GM12864 (cell line): ENCODE data around the gene PRSS57.
"Not testable (repeated sequence)": the region's sequence is repeated elsewhere in the genome, so short reads cannot be mapped to it uniquely, and the experiment has no call there.

Source experiments
- DNase-seq: peaks from one replicate; pipeline ENCODE4 v3.0.0-alpha.2; 2011; ENCODE audit warnings: low read depth
- H3K4me3 ChIP-seq: 2 replicates; pipeline ENCODE4 v1.5.1; 2011; ENCODE audit warnings: mild to moderate bottlenecking, low read depth, low read length, control low read depth
- TF ChIP-seq, protein P1 (sequence below): IDR thresholded peaks from 2 replicates; pipeline ENCODE4 v1.5.1; 2011; ENCODE audit warnings: low read depth, mild to moderate bottlenecking, moderate library complexity, low read length, control low read depth, inconsistent platforms; ENCODE audit errors: missing control alignments

The PRSS57 gene

DNA sequence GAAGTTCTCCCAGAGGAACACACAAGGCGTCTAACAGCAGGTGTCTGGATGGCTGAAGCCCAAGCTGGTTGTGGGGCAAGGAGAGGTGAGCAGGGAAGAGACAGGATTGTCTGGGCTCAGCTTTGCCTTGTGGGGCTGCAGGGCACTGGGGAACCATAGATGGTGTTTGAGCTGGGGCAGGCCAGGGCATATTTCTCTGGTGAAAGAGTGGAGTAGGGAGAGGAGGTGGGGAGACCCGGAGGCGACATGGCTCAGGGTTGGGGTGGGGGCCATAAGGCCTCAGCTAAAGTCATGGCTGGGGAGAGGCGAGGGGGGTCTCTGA, 8.0 kb upstream of the PRSS57 start:
- TF ChIP-seq, protein P1, sequence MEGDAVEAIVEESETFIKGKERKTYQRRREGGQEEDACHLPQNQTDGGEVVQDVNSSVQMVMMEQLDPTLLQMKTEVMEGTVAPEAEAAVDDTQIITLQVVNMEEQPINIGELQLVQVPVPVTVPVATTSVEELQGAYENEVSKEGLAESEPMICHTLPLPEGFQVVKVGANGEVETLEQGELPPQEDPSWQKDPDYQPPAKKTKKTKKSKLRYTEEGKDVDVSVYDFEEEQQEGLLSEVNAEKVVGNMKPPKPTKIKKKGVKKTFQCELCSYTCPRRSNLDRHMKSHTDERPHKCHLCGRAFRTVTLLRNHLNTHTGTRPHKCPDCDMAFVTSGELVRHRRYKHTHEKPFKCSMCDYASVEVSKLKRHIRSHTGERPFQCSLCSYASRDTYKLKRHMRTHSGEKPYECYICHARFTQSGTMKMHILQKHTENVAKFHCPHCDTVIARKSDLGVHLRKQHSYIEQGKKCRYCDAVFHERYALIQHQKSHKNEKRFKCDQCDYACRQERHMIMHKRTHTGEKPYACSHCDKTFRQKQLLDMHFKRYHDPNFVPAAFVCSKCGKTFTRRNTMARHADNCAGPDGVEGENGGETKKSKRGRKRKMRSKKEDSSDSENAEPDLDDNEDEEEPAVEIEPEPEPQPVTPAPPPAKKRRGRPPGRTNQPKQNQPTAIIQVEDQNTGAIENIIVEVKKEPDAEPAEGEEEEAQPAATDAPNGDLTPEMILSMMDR, result no peak
- no peak overlapping the region for H3K4me3 ChIP-seq
- DNase-seq, result no peak

DNA sequence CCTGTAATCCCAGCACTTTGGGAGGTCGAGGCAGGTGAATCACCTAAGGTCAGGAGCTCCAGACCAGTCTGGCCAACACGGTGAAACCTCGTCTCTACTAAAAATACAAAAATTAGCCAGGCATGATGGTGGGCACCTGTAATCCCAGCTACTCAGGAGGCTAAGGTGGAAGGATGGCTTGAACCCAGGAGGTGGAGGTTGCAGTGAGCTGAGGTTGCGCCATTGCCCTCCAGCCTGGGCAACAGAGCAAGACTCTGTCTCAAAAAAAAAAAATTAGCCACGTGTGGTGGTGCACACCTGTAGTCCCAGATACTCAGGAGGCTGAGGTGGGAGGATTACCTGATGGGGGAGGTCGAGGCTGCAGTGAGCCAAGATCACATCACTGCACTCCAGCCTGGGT, 7.6 kb upstream of the PRSS57 start:
- not testable (repeated sequence) for H3K4me3 ChIP-seq, DNase-seq

DNA sequence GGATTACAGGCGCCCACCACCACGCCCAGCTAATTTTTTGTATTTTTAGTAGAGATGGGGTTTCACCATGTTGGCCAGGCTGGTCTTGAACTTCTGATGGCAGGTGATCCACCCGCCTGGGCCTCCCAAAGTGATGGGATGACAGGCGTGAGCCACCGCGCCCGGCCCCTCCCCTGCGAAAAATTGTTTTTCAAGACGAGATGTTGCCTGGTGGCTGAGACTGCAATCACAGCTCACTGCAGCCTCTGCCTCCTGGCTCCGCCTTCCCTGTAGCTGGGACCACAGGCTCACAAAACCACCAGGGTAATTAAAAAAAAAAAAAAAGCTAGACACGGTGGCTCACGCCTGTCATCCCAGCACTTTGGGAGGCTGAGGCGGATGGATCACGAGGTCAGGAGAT, 4.6 kb upstream of the PRSS57 start:
- not testable (repeated sequence) for H3K4me3 ChIP-seq, DNase-seq

DNA sequence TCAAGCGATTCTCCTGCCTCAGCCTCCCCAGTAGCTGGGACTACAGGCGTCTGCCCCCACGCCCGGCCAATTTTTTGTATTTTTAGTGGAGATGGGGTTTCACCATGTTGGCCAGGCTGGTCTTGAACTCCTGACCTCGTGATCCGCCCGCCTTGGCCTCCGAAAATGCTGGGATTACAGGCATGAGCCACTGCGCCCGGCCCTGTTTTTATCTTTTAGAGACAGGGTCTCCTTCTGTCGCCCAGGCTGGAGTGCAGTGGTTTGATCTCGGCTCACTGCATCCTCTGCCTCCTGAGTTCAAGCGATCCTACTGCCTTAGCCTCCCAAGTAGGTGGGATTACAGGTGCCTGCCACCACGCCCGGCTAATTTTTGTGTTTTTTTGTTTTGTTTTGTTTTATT, 3.3 kb upstream of the PRSS57 start:
- not testable (repeated sequence) for DNase-seq, H3K4me3 ChIP-seq

DNA sequence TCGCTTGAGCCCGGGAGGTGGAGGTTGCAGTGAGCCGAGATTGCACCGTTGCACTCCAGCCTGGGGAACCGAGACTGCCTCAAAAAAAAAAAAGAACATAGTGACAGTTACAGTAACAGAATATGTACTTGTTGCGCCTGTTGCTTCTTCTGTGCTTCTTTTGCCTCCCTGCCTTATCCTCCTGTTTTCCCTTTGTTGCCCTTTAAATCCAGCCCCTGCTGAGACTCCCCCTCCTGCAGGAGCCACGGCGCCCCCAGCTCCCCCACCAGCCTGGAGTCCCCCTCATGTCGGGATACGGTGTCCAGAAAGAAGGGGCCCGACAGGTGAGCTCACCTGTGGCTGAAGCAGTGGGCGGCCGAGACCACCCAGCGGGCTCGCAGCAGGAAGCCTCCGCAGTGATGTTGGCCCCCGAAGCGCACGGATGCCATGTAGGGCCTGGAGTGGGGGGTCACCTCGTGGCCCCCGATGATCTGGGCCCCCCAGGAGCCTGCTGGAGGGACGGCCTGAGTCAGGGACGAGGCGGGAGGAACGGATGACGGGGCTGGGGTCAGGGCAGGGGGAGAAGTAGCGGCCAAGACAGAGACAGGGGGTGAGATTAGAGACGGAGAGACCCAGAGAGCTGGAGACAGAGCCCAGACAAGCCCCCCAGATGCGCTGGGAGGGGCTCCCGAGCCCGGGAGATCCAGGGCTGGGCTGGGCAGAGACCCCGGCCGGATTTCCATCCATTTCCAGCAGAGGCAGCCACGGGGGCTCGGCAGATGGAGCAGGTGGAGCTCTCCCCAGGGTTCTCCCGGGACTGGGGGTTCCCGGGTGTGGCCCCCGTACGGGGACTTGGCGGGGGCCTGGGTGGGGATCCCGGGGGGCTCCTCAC, 536 bp downstream of the PRSS57 start:
- H3K4me3 ChIP-seq, result no peak overlapping the region
- TF ChIP-seq, protein P1, result no peak
- DNase-seq, result no peak

DNA sequence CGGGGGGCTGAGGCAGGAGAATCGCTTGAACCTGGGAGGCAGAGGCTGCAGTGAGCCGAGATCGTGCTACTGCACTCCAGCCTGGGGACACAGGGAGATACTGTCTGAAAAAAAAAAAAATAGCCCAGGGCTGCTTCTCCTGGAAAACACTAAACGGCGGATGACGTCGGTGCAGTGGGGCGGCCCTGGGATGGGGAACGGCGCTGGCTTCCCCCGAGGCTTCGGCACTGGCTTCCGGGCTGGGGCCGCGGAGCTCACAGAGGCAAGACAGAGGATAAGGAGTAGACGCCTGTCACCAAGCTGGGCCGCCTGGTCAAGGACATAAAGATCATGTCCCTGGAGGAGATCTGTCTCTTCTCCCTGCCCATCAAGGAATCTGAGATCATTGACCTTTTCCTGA, 5.0 kb downstream of the PRSS57 start:
- TF ChIP-seq, protein P1, result no peak
- DNase-seq, result no peak

DNA sequence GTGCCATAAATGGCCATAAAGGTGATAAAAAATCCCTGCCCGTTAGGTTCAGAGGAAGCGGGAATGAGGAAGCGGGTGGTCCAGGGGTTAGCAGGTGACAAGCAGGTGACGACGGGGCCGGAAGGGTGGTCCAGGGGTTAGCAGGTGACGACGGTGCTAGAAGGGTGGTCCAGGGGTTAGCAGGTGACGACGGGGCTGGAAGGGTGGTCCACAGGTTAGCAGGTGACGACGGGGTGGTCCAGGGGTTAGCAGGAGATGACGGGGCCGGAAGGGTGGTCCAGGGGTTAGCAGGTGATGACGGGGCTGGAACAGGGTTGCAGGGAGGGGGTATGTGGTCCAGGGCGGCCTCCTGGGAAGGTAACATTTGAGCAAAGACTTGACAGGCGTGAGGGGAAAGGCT, 6.3 kb downstream of the PRSS57 start:
- TF ChIP-seq, protein P1, result no peak
- no peak for DNase-seq
- no peak overlapping the region for H3K4me3 ChIP-seq

More for the DNA sequence above, 5.0 kb downstream of the PRSS57 start:
- no peak overlapping the region for H3K4me3 ChIP-seq

DNA sequence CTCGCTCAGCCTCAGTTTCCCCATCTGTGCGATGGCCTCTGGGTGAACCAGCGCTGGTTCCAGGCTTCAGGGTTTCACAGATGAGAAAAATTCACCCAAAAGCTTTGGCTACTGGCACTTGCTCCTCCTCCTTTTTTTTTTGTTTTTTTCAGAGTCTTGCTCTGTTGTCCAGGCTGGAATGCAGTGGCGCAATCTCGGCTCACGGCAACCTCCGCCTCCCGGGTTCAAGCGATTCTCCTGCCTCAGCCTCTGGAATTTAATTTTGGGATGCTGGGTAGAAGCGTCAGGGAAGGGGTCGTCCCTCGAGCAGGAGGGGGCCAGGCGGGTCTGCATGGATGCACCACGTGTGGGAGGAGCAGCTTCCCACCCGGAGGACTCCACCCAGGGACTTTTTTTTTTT, 7.0 kb downstream of the PRSS57 start:
- no peak for DNase-seq
- TF ChIP-seq, protein P1, result no peak
- no peak overlapping the region for H3K4me3 ChIP-seq
